ENCODE measurements around the gene FAM120A. TPM values are rescaled to one million over a fixed set of nuclear protein-coding genes. Genes with fewer than 3 reads are reported as not detected.
"Not testable (repeated sequence)": the region's sequence is repeated elsewhere in the genome, so short reads cannot be mapped to it uniquely, and the experiment has no call there.

FAM120A gene
- total and polyA plus RNA-seq, 11 donors: 37.9 to 123 (median 113) TPM

GRCh38 chr9:93509084-93509483 lies 57.6 kb downstream of the FAM120A start:
- H3K9me3 ChIP-seq: no peaks in the 10 kb centered on the region
- H3K4me1 ChIP-seq: peaks cover 0 to 55% (median 19%) of the 10 kb centered on the region in 12 donors
- H3K4me3 ChIP-seq: no peak overlapping the region
- ATAC-seq (no peak), DNase-seq (no peak)
- TF ChIP-seq POLR2A (IDR thresholded peaks at IDR 0.05) (no peak), CTCF (IDR thresholded peaks at IDR 0.05) (no peak)
- H3K36me3 ChIP-seq: peaks cover 0 to 7% (median 0%) of the 10 kb centered on the region in 9 donors
- 86 to 91% (median 88%) methylated on average over 2 of the region's 2 CpGs for WGBS, 4 donors
- H3K27ac ChIP-seq: no peak overlapping the region
- no peaks in the 10 kb centered on the region for H3K27me3 ChIP-seq
- intact Hi-C loops (cut with DNase I): no loop called here

GRCh38 chr9:93510041-93510440 lies 58.6 kb downstream of the FAM120A start:
- H3K27ac ChIP-seq: peak overlapping the region in 1 of 12 donors; percentile 32

GRCh38 chr9:93511228-93511627 lies 59.7 kb downstream of the FAM120A start:
- H3K9me3 ChIP-seq; intact Hi-C loops (cut with DNase I); H3K27me3 ChIP-seq; H3K36me3 ChIP-seq; H3K4me3 ChIP-seq: not testable (repeated sequence)
- DNase-seq: peak; percentile 70 to 89 (median 83)
- peak overlapping the region in 8 of 12 donors; percentile 4 to 83 (median 25) for H3K27ac ChIP-seq
- WGBS, 4 donors: 31 to 42% (median 37%) methylated on average over 8 of the region's 8 CpGs
- peaks cover 0 to 47% (median 13%) of the 10 kb centered on the region in 12 donors for H3K4me1 ChIP-seq
- ATAC-seq: peak; percentile 93 to 95 (median 94)

More at GRCh38 chr9:93510041-93510440, 58.6 kb downstream of the FAM120A start:
- intact Hi-C loops (cut with DNase I): no loop called here
- ATAC-seq: no peak
- DNase-seq: no peak
- peaks cover 0 to 2% (median 0%) of the 10 kb centered on the region in 9 donors for H3K36me3 ChIP-seq
- peaks cover 0 to 55% (median 19%) of the 10 kb centered on the region in 12 donors for H3K4me1 ChIP-seq
- H3K9me3 ChIP-seq: no peaks in the 10 kb centered on the region
- H3K27me3 ChIP-seq: no peaks in the 10 kb centered on the region
- H3K4me3 ChIP-seq: no peak overlapping the region
- WGBS, 4 donors: 79 to 91% (median 87%) methylated on average over 7 of the region's 7 CpGs
- no peak for TF ChIP-seq POLR2A (IDR thresholded peaks at IDR 0.05)
- TF ChIP-seq CTCF (IDR thresholded peaks at IDR 0.05): no peak

GRCh38 chr9:93512170-93512812 lies 60.8 kb downstream of the FAM120A start:
- ATAC-seq; H3K9me3 ChIP-seq; H3K27me3 ChIP-seq; intact Hi-C loops (cut with DNase I); H3K4me3 ChIP-seq; DNase-seq: not testable (repeated sequence)
- Histone ChIP-seq H3K36me3 (peaks cover 0 to 14% (median 11%) of the 10 kb centered on the region in 9 donors), H3K27ac (peak overlapping the region in 5 of 12 donors; percentile 22 to 83 (median 43)), H3K4me1 (peaks cover 0 to 47% (median 11%) of the 10 kb centered on the region in 12 donors)
- WGBS, 4 donors: 84 to 89% (median 87%) methylated on average over 10 of the region's 10 CpGs

GRCh38 chr9:93513606-93514005 lies 62.1 kb downstream of the FAM120A start:
- ATAC-seq (no peak), DNase-seq (no peak)
- Histone ChIP-seq H3K9me3 (no peaks in the 10 kb centered on the region), H3K36me3 (peaks cover 0 to 26% (median 20%) of the 10 kb centered on the region in 9 donors), H3K27ac (no peak overlapping the region), H3K4me1 (peaks cover 0 to 42% (median 11%) of the 10 kb centered on the region in 12 donors), H3K4me3 (no peak overlapping the region), H3K27me3 (no peaks in the 10 kb centered on the region)
- WGBS, 4 donors: 71 to 88% (median 84%) methylated on average over 8 to 9 of the region's 9 CpGs
- TF ChIP-seq POLR2A (IDR thresholded peaks at IDR 0.05) (no peak), CTCF (IDR thresholded peaks at IDR 0.05) (no peak)
- intact Hi-C loops (cut with DNase I): no loop called here
